Raji (cell line): ENCODE measurements around the gene BLOC1S3.

Experiments used
- POLR2A ChIP-seq: IDR thresholded peaks from 2 replicates; pipeline ENCODE4 v1.6.1; 2011; ENCODE audit warnings: low read depth, low read length, control low read depth; ENCODE audit not compliant: insufficient read depth

Gene BLOC1S3

DNA sequence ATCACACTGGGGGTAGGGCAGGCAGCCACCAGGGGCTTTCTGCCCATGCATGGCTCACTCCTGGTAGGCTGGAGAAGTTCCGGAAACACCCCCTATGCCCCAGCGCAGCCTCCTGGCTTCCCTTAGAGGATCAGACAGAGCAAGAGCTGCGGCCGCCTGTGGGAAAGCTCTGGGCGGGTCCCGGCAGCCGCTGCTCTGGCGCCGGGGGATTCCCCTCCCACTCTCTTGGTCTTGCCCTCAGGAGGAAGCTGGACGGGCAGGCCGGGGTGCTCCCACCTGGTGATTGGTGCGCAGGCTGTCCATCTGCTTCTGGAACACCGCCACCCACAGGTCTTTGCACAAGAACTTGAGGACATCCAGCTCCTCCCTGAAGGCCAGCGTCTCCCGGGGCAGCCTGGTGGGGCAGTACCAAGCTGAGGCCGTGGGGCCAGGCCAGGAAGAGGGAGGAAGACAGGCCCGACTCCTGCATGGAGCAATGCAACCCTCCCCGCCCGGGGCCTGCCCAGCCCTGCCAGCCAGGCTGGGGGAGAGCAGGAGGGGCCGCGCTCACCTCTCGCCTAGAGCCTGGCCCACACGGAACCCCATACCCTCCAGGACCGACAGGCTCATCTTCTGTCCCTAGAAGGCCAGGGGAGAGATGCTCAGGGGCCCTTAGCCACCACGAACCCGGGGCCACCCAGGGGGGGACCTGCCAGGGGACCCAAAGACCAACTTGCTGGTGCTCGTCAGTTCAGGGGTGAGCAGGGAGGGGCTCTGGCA lies 13.8 kb upstream of the BLOC1S3 start:
- TF ChIP-seq POLR2A, result 0 out of 2 replicates have a peak, but pooled peaks have one; percentile 17

GRCh38 chr19:45166723-45167252 lies 11.8 kb upstream of the BLOC1S3 start:
- TF ChIP-seq POLR2A, result no peak

DNA sequence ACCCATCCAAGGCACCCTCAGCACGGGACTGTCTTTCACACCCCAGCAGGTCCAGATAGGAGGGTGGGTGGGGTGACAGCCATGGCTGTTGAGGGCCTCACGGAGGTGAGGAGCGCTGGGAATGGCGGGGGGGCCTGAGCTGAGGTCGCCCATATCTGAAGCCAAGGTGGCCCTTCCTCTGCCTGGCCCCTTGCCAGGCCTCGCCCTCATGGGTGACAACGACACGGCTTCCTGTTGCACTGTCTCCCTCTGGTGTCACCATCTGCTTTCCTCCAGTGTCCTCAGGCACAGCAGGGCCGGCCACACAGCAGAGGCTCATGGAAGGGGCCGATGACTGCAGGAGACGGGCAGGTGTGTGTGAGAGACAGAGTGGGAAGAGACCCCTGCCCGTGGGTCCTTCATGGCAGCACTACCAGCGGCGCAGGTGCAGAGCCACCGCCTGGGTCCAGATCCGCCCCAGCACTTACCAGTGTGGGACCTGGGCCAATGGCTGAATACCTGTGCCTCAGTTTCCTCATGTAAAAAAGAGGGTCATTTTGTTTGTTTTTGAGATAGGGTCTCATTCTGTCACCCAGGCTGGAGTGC lies 9.7 kb upstream of the BLOC1S3 start:
- no peak for TF ChIP-seq POLR2A

- TF ChIP-seq POLR2A, result no peak
These were observed 9.0 kb upstream of the BLOC1S3 start for GRCh38 chr19:45169602-45170001.

DNA sequence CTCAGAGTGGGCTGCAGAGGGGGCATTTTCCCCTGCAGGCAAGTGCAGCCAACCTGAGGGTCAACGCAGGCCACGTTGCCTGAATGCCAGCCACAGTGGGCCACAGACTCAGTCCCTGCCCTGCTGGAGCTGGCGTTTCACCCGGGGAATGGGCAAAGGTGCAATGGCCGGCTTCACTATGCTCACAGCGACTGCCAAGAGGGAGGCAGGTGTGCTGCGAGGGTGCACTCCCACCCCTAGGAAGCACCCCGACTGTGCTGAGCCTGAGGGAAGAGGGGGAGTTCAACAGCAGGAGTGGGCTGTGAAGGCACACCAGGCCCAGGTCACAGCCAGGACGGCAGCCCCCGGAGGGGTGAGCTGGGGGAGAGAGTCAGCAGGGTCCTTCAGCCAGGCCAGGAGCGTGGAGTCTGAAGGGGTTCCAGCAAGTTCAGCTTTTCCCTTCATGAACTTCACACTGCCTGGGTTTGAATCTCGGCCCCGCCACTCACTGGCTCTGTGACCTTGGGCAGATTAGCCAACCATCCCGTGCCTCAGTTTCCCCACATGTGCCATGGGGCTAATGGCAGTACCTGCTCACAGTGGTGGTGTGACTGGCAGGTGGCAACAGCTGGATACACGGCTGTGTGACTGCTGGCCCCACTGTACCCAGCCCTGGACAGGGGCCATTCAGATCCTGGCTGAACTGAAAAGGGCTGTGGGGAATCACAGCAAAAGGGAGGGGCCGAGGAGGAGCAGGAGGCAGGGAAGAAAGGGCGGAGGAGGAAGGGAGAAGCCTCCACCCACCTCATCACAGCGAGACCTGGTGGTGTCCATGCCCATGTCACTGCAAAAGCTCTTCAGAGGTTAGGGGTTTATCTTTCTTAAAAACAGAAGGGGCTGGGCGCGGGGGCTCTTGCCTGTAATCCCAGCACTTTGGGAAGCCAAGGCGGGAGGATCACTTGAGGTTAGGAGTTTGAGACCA lies 8.2 kb upstream of the BLOC1S3 start:
- no peak for TF ChIP-seq POLR2A

GRCh38 chr19:45171211-45171623 lies 7.4 kb upstream of the BLOC1S3 start:
- TF ChIP-seq POLR2A, result no peak

- no peak for TF ChIP-seq POLR2A
These were observed 6.4 kb upstream of the BLOC1S3 start for GRCh38 chr19:45172173-45172572.

GRCh38 chr19:45172611-45173208 lies 5.9 kb upstream of the BLOC1S3 start:
- no peak for TF ChIP-seq POLR2A

DNA sequence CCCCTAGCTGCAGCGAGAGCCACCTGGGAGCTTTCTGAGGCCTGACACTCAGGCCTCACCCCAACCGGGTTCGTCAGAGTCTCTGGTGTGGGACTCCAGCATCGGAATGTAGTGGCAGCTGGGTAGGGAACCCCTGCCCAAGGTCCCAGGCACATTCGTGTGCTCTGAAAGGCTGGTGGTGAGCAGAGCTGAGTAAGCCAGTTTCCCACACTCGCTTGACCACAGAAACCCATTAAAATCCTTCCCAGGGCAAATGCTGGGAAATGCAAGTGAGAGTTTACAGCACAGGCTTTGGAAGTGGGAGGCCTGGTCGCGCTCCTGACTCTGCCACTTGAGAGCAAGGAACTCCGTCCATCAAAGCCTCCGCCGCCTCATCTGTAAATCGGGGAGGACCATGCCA lies 4.8 kb upstream of the BLOC1S3 start:
- TF ChIP-seq POLR2A, result no peak

- TF ChIP-seq POLR2A, result no peak
These were observed 2.9 kb upstream of the BLOC1S3 start for GRCh38 chr19:45175515-45176345.

DNA sequence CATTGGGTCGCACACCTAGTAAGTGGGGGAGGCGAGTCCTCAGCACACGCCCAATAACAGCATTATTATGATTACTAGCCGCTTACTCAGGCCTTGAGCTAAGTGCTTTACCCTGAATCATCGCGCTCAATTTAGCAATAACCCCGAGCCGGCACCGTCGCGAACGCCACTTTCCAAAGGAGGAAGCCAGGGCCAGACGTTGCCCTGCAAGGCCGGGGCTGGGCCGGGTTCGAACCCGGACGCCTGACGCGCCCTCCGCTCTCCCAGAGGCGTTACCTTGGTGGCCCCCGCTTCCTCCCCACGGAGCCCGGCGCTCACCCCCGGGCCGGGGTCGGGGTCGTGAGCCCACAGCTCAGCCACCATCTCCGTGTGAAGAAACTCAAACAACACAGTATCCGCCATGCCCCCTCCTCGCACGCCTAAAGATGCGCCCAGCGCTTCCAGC lies 745 bp upstream of the BLOC1S3 start, which contains the start of gene TRAPPC6A:
TRAPPC6A (minus strand) TSS at position 421 of the 445 bp plus-strand sequence; CDS start at position 402, 19 bp downstream.
- peak; percentile 71 for TF ChIP-seq POLR2A

GRCh38 chr19:45179072-45179891 lies 698 bp downstream of the BLOC1S3 start:
- no peak for TF ChIP-seq POLR2A

DNA sequence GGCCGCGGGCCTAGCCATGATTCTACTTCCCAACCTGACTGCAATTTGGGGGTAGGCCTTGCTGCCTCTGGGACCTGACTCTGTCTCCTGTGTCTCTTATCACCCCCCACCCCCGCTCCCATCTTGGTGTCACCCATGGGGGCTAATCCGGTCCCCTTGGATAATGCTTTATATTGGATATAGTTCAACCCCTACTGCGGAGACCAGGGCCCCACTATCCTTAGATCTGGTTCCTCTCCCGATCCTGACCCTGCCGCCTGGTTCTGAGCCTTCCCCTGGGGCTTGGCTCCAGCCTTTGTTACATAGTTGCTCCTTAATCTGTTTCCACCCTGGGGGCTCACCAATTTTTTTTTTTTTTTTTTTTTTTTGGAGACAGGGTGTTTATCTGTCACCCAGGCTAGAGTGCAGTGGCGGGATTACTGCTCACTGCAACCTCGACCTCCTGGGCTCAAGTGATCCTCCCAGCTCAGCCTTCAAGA lies 1.3 kb downstream of the BLOC1S3 start:
- TF ChIP-seq POLR2A, result no peak
